ENCODE measurements around the gene MTG2.

The MTG2 gene

DNA sequence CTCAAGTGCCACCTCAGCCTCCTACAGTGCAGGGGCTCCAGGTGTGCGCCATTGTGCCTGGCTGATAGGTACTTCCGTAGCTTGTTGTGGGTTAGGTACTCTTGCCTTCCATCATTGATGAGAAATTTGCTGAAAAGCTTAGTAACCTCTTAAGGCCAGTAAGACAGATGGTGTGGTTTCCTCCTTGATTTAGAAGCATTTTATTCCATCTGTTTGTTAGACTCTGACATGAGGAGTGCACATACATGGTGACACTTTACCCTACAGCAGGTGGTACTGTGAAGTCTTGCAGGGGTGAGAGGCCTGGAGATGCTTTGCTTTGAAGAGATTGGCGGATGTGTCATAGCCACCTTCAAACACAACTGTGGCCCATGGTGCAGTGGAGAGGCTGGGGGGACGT lies 14.8 kb upstream of the MTG2 start:
- TF ChIP-seq, protein P1, sequence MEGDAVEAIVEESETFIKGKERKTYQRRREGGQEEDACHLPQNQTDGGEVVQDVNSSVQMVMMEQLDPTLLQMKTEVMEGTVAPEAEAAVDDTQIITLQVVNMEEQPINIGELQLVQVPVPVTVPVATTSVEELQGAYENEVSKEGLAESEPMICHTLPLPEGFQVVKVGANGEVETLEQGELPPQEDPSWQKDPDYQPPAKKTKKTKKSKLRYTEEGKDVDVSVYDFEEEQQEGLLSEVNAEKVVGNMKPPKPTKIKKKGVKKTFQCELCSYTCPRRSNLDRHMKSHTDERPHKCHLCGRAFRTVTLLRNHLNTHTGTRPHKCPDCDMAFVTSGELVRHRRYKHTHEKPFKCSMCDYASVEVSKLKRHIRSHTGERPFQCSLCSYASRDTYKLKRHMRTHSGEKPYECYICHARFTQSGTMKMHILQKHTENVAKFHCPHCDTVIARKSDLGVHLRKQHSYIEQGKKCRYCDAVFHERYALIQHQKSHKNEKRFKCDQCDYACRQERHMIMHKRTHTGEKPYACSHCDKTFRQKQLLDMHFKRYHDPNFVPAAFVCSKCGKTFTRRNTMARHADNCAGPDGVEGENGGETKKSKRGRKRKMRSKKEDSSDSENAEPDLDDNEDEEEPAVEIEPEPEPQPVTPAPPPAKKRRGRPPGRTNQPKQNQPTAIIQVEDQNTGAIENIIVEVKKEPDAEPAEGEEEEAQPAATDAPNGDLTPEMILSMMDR (IDR thresholded peaks at IDR 0.05; ENCODE audit: low read length, missing control alignments), result no peak
- no peak overlapping the region for H3K4me3 ChIP-seq (replicated peaks; ENCODE audit: low read depth, low read length)
- DNase-seq (ENCODE audit: low read depth), result no peak

- DNase-seq (ENCODE audit: low read depth), result no peak
- TF ChIP-seq, protein P1 (IDR thresholded peaks at IDR 0.05; ENCODE audit: low read length, missing control alignments), result no peak
- H3K4me3 ChIP-seq (replicated peaks; ENCODE audit: low read depth, low read length), result no peak overlapping the region
These were observed 13.9 kb upstream of the MTG2 start for GRCh38 chr20:62168890-62169435.

DNA sequence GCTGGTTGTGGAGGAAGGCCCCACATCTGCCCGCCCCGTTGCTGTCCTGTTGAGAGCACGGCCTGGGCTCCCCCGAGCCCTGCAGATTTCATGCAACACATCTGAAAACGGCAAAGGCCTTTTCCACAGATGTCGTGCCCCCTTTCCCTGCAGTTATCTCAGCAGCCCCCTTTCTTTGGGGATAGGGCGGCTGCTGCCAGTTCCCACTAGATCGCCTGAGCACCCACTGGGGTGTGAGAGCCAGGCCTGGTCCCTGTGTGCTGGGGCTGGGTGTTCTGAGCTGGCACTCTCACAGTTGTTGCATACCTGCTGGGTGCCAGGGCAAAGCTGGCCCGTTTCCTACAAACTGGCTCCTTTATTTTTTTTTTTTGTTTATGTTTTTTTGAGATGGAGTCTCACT lies 12.3 kb upstream of the MTG2 start:
- DNase-seq (ENCODE audit: low read depth), result no peak
- TF ChIP-seq, protein P1 (IDR thresholded peaks at IDR 0.05; ENCODE audit: low read length, missing control alignments), result no peak
- no peak overlapping the region for H3K4me3 ChIP-seq (replicated peaks; ENCODE audit: low read depth, low read length)

GRCh38 chr20:62171245-62171644 lies 11.6 kb upstream of the MTG2 start:
- TF ChIP-seq, protein P1 (IDR thresholded peaks at IDR 0.05; ENCODE audit: low read length, missing control alignments), result no peak
- no peak overlapping the region for H3K4me3 ChIP-seq (replicated peaks; ENCODE audit: low read depth, low read length)
- no peak for DNase-seq (ENCODE audit: low read depth)

DNA sequence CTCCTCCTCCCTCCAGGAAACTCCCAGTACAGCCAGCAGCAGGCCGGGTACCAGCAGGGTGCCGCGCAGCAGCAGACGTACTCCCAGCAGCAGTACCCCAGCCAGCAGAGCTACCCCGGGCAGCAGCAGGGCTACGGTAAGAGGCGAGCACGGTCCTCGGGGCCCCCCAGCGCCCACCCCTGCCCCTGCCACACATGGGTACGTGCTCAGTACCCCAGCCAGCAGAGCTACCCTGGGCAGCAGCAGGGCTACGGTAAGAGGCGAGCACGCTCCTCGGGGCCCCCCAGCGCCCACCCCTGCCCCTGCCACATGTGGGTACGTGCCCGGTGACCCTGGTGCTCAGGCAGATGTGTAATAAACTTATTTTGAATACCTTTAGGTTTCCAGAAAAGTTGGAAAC lies 10.2 kb upstream of the MTG2 start:
- TF ChIP-seq, protein P1 (IDR thresholded peaks at IDR 0.05; ENCODE audit: low read length, missing control alignments), result no peak
- DNase-seq (ENCODE audit: low read depth), result no peak
- H3K4me3 ChIP-seq (replicated peaks; ENCODE audit: low read depth, low read length), result no peak overlapping the region

GRCh38 chr20:62174021-62174804 lies 8.6 kb upstream of the MTG2 start:
- no peak overlapping the region for H3K4me3 ChIP-seq (replicated peaks; ENCODE audit: low read depth, low read length)
- DNase-seq (ENCODE audit: low read depth), result no peak
- TF ChIP-seq, protein P1 (IDR thresholded peaks at IDR 0.05; ENCODE audit: low read length, missing control alignments), result no peak
